Smooth muscle cell (in vitro differentiated cells): ENCODE data around the gene MRPS7. TPM values are rescaled to one million over a fixed set of nuclear protein-coding genes. Genes with fewer than 3 reads are reported as not detected.

Experiments
- DNase-seq: peaks from one replicate; lab custom pipeline; 2025; ENCODE audit not compliant: unreplicated experiment; lab: John Stamatoyannopoulos, UW
- H2AFZ ChIP-seq: fragments of 200-600 bp; sonication (generic); 2 replicates; pipeline ENCODE4 v1.6.0; 2016; ENCODE audit warnings: antibody characterized with exemption, low read depth, mild to moderate bottlenecking
- H3F3A ChIP-seq: fragments of 200-600 bp; sonication (generic); 2 replicates; pipeline ENCODE4 v1.6.0; 2017; ENCODE audit warnings: antibody characterized with exemption, low read depth
- H3K27ac ChIP-seq: fragments of 200-600 bp; sonication (generic); 2 replicates; pipeline ENCODE4 v1.5.1; 2016; ENCODE audit warnings: low read depth, mild to moderate bottlenecking
- H3K27me3 ChIP-seq: fragments of 200-600 bp; sonication (generic); 2 replicates; pipeline ENCODE4 v1.6.1; 2016; ENCODE audit warnings: low read depth, mild to moderate bottlenecking
- H3K36me3 ChIP-seq: fragments of 200-600 bp; sonication (generic); 2 replicates; pipeline ENCODE4 v1.5.1; 2016; ENCODE audit warnings: low read depth
- H3K4me1 ChIP-seq: fragments of 200-600 bp; sonication (generic); 2 replicates; pipeline ENCODE4 v1.5.1; 2016; ENCODE audit warnings: low read depth
- H3K4me2 ChIP-seq: fragments of 200-600 bp; sonication (generic); 2 replicates; pipeline ENCODE4 v1.6.0; 2016; ENCODE audit warnings: mild to moderate bottlenecking
- H3K4me3 ChIP-seq: fragments of 200-600 bp; sonication (generic); 2 replicates; pipeline ENCODE4 v1.5.1; 2016; ENCODE audit warnings: mild to moderate bottlenecking
- H3K79me2 ChIP-seq: fragments of 200-600 bp; sonication (generic); 2 replicates; pipeline ENCODE4 v1.6.0; 2016; ENCODE audit warnings: low read depth, mild to moderate bottlenecking
- H3K9ac ChIP-seq: fragments of 200-600 bp; sonication (generic); 2 replicates; pipeline ENCODE4 v1.6.0; 2016; ENCODE audit warnings: low read depth
- H3K9me3 ChIP-seq: fragments of 200-600 bp; sonication (generic); replicated peaks from 2 replicates; pipeline ENCODE4 v1.5.1; 2016; ENCODE audit warnings: low read depth
- H4K20me1 ChIP-seq: fragments of 200-600 bp; sonication (generic); 2 replicates; pipeline ENCODE4 v1.6.0; 2016; ENCODE audit warnings: low read depth
- CTCF ChIP-seq: fragments of 200-600 bp; sonication (generic); IDR thresholded peaks from 2 replicates; pipeline ENCODE4 v1.5.1; 2017; ENCODE audit warnings: borderline replicate concordance, mild to moderate bottlenecking, antibody characterized with exemption; ENCODE audit not compliant: insufficient read depth, poor library complexity, severe bottlenecking
- WGBS: methylation state at CpG from one replicate; pipeline ENCODE4 v1.1.7; 2016; ENCODE audit warnings: low lambda C conversion rate; 5-methylcytosine and 5-hydroxymethylcytosine counted together
- polyA plus RNA-seq: library from polyadenylated mRNA; unstranded; fragments of >200 nt; fragmentation: Nextera tagmentation; extraction: Ambion mirVana; gene quantifications from 2 replicates; pipeline ENCODE4 v1.2.1, GENCODE V29; 2016
- total RNA-seq: library from RNA; depleted of rRNA; stranded (reverse); fragments of >200 nt; gene quantifications from 2 replicates; pipeline ENCODE4 v1.2.3, GENCODE V29; 2014

MRPS7 gene
- total and polyA plus RNA-seq, 2 experiments from 2014 or later, result 35.1 to 97.2 TPM

DNA sequence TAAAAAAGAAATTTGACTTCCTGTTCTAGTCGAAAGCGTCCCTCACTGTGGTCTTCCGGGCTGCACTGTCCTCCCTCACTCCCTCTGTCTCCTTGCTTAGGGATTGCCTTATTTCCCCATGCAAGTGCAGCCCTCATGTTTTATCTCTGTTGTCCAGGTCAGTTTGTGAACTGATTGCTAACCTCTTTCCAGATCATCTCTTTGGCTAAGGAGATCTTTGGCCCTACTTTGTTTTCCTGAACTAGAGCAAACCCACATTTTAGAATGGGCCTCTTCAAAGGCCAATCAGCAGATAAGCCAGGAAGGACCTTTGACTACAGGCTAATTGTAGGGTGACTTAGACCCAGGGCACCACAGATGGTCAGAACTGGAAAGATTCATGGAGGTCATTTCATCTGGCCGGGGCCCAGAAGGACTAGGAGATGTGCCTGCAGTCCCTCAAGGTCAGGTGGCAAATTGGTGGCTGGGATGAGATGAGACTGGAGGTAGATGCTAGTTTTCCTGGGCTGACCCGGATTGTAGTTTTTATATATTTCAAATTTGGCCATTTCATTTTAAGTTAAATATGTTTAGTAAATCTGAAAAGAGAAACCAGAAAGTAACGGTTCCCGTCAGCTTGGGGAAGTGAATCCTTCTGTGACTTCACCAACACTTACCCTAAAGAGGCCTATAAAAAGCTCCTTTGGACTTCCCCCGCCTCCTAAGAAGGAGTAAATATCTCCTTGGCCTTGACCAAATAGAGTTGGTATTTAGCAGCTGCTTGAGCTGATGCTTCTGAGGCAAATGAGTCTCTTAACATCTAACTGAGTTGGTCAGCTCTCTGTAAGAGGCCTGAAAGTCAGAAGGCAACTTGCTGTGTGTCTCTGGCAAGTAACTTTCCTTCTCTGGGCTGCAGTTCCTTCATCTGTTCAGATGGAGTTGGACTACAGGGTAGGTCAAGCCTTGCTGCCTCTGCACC, 33.8 kb downstream of the MRPS7 start:
- WGBS, result 92% methylated on average over 8 of the region's 8 CpGs
- H3K27me3 ChIP-seq, result no peaks in the 10 kb centered on the region
- no peak overlapping the region for H3K9ac ChIP-seq
- no peak overlapping the region for H3K4me3 ChIP-seq
- no peaks in the 10 kb centered on the region for H4K20me1 ChIP-seq
- no peak for DNase-seq
- no peak overlapping the region for H3K27ac ChIP-seq
- H2AFZ ChIP-seq, result no peak overlapping the region
- H3K79me2 ChIP-seq, result no peaks in the 10 kb centered on the region
- no peak overlapping the region for H3K4me2 ChIP-seq
- H3K9me3 ChIP-seq, result no peaks in the 10 kb centered on the region
- no peaks in the 10 kb centered on the region for H3K4me1 ChIP-seq
- no peak for TF ChIP-seq CTCF
- H3F3A ChIP-seq, result no peaks in the 10 kb centered on the region
- no peaks in the 10 kb centered on the region for H3K36me3 ChIP-seq

- no peaks in the 10 kb centered on the region for H3K27me3 ChIP-seq
- no peak overlapping the region for H3K27ac ChIP-seq
- no peak for DNase-seq
- no peak for TF ChIP-seq CTCF
- H4K20me1 ChIP-seq, result no peaks in the 10 kb centered on the region
- WGBS, result 70% methylated on average over 7 of the region's 7 CpGs
- no peaks in the 10 kb centered on the region for H3K79me2 ChIP-seq
- H3F3A ChIP-seq, result no peaks in the 10 kb centered on the region
- no peaks in the 10 kb centered on the region for H3K4me1 ChIP-seq
- H2AFZ ChIP-seq, result no peak overlapping the region
- H3K9ac ChIP-seq, result no peak overlapping the region
- H3K9me3 ChIP-seq, result no peaks in the 10 kb centered on the region
- H3K36me3 ChIP-seq, result no peaks in the 10 kb centered on the region
- no peak overlapping the region for H3K4me3 ChIP-seq
- no peak overlapping the region for H3K4me2 ChIP-seq
Observed at GRCh38 chr17:75300280-75300679, 38.6 kb downstream of the MRPS7 start.

- no peaks in the 10 kb centered on the region for H3K9me3 ChIP-seq
- no peaks in the 10 kb centered on the region for H4K20me1 ChIP-seq
- H3K36me3 ChIP-seq, result no peaks in the 10 kb centered on the region
- H3K9ac ChIP-seq, result no peak overlapping the region
- H2AFZ ChIP-seq, result no peak overlapping the region
- TF ChIP-seq CTCF, result no peak
- no peak overlapping the region for H3K4me2 ChIP-seq
- no peaks in the 10 kb centered on the region for H3F3A ChIP-seq
- no peak overlapping the region for H3K27ac ChIP-seq
- no peaks in the 10 kb centered on the region for H3K4me1 ChIP-seq
- H3K27me3 ChIP-seq, result no peaks in the 10 kb centered on the region
- DNase-seq, result no peak
- H3K4me3 ChIP-seq, result no peak overlapping the region
- WGBS, result 90% methylated on average over 9 of the region's 9 CpGs
- no peaks in the 10 kb centered on the region for H3K79me2 ChIP-seq
Observed at GRCh38 chr17:75301049-75301448, 39.4 kb downstream of the MRPS7 start.
